Lower leg skin (tissue), 4 donors: ENCODE results near the gene POC1A. TPM values are rescaled to one million over a fixed set of nuclear protein-coding genes. Genes with fewer than 3 reads are reported as not detected.

Source experiments
- DNase-seq, 2 donors: peaks; one replicate each; pipeline ENCODE4 v3.0.0-alpha.2; 2019; ENCODE audit warnings: low spot score in 2 of 2
- H3K4me3 ChIP-seq: fragments of 200-600 bp; sonication (generic); 2 replicates; pipeline ENCODE4 v1.5.1; 2017; ENCODE audit warnings: mild to moderate bottlenecking, low read depth; ENCODE audit not compliant: poor library complexity, severe bottlenecking
- CTCF ChIP-seq, 3 donors: fragments of 450-650 bp; IDR thresholded peaks; one replicate each; pipeline ENCODE4 v1.5.1; 2016; ENCODE audit warnings: antibody characterized with exemption in 3 of 3, mild to moderate bottlenecking in 3 of 3, moderate library complexity in 2 of 3
- POLR2A ChIP-seq, 2 donors: fragments of 450-650 bp; IDR thresholded peaks; one replicate each; pipeline ENCODE4 v1.6.1; 2016 to 2017; ENCODE audit warnings: antibody characterized with exemption in 2 of 2, mild to moderate bottlenecking in 1 of 2, moderate library complexity in 1 of 2
- WGBS, 2 donors: methylation state at CpG; one replicate each; pipeline ENCODE4 v1.1.5; 2018; 5-methylcytosine and 5-hydroxymethylcytosine counted together
- intact Hi-C: fragments of 100-400 bp; cut with DNase I; formaldehyde crosslinking; loops from one replicate; pipeline ENCODE4 v1.15.0; 2023; ENCODE audit warnings: low total_unique reads
- total RNA-seq, 4 donors: library from RNA; depleted of rRNA; stranded (reverse); fragments of >200 nt; gene quantifications; one replicate each; pipeline ENCODE4 v1.1.0, GENCODE V29; 2016

Gene POC1A
- total RNA-seq, 4 donors from 2014 or later = 1.6 to 4.9 (median 1.9) TPM

DNA sequence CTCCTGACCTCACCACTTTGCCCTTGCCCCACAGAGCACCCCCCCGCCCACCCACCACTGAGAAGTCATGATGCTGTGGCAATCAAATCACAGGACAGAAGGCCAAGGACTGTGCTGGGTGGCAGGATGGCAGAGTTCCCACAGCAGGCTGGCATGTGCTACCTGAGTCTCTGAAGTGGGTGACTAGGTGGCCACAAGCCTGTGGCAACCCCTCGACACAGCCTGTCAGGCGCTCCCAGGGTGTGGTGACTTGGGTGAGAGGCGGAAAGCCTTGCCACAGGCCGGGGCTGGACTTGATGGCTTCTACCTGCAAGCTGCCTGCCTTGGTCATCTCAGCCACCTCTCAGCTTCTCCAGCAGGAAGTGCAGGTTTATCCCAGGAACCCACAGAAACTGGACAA, 82.2 kb downstream of the POC1A start:
- DNase-seq = no peak
- TF ChIP-seq CTCF (IDR thresholded peaks at IDR 0.05) = no peak
- no peak for TF ChIP-seq POLR2A (IDR thresholded peaks at IDR 0.05)
- no peak overlapping the region for H3K4me3 ChIP-seq
- intact Hi-C loops = no loop called here
- WGBS, 2 donors = 62 to 91% methylated on average over 5 of the region's 5 CpGs

DNA sequence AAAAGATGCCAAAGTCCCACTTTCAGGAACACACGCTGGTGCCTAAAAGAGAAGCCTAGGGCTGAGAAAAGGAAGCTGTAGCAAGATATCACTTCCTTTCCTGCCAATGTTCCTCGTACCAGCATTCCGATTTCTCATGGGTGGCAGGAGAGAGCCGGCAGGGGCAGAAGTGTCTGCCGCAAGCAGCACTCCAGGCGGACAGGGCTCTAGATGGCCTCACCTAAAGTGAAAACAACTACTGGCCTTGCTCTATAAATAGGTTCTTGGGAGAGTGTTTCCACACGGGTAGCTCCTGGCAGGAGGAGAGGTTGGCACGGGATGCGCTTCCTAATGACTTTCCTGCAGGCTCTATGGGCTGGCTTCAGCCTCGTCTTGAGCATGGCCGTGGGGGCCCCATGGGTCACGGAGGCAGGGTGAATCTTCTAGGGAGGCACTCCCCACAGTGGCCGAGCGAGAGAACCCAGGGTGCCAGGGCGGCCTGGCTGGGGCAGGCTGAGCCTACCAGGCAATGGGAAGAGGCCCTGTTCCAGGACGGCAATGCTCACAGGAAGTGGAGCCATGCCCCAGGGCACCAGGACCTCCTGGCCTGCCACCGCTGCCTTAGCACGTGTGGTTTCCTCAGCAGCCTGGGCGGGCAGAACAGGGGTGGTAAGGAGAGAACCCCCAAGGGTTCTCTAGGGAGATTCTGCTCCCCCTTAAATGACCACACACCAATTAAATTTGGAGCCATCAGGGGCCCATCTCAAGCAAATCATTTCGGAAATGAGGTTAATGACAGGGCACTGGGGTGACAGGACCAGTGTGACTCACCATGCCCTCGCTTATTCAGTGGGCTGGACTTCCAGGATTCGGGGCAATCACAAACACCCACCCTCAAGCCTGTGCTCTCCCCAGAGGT, 83.2 kb downstream of the POC1A start:
- no peak overlapping the region for H3K4me3 ChIP-seq
- 32 to 36% methylated on average over 18 to 19 of the region's 22 CpGs for WGBS, 2 donors
- intact Hi-C loops = no loop called here
- DNase-seq = no peak
- no peak for TF ChIP-seq POLR2A (IDR thresholded peaks at IDR 0.05)
- no peak for TF ChIP-seq CTCF (IDR thresholded peaks at IDR 0.05)

GRCh38 chr3:52069855-52070254, 84.4 kb downstream of the POC1A start:
- no peak for DNase-seq
- intact Hi-C loops = no loop called here
- H3K4me3 ChIP-seq = no peak overlapping the region
- no peak for TF ChIP-seq POLR2A (IDR thresholded peaks at IDR 0.05)
- no peak for TF ChIP-seq CTCF (IDR thresholded peaks at IDR 0.05)
- WGBS, 2 donors = 65 to 79% methylated on average over 4 of the region's 4 CpGs

GRCh38 chr3:52069135-52069534, 85.1 kb downstream of the POC1A start:
- no peak for DNase-seq
- no peak for TF ChIP-seq POLR2A (IDR thresholded peaks at IDR 0.05)
- no peak for TF ChIP-seq CTCF (IDR thresholded peaks at IDR 0.05)
- WGBS, 2 donors = 83 to 85% methylated on average over 4 to 5 of the region's 5 CpGs
- H3K4me3 ChIP-seq = no peak overlapping the region
- intact Hi-C loops = no loop called here

DNA sequence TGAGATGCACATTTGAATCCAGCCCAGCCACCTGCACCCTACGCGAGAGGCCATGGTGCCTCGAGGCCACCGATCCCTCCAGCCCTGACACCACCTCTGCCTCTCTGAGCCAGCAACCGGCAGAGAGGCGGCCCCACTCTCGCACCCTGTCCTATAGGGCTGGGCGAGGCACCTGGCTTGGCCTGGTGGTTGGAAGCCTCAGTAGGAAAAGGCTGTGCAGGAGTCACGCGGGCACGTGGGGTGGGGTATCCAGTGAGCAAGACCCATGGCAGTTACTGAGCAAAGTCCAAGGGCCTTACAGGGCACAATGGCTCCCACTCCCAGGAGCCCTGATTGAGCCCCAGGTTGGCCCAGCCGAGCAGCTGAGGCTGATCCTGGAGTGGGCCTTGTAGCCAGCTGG, 85.5 kb downstream of the POC1A start:
- 63 to 76% methylated on average over 8 to 9 of the region's 12 CpGs for WGBS, 2 donors
- intact Hi-C loops = no loop called here
- no peak overlapping the region for H3K4me3 ChIP-seq
- TF ChIP-seq CTCF (IDR thresholded peaks at IDR 0.05) = no peak
- no peak for TF ChIP-seq POLR2A (IDR thresholded peaks at IDR 0.05)
- no peak for DNase-seq
